Measurements from ENCODE around the gene RTKN. TPM values are rescaled to one million over a fixed set of nuclear protein-coding genes. Genes with fewer than 3 reads are reported as not detected.

The RTKN gene
- total and polyA plus RNA-seq, 2 of the 13 experiments (the other 11 are each of a cell fraction or from before 2014, with no cell fraction given), result 159 to 166 TPM

DNA sequence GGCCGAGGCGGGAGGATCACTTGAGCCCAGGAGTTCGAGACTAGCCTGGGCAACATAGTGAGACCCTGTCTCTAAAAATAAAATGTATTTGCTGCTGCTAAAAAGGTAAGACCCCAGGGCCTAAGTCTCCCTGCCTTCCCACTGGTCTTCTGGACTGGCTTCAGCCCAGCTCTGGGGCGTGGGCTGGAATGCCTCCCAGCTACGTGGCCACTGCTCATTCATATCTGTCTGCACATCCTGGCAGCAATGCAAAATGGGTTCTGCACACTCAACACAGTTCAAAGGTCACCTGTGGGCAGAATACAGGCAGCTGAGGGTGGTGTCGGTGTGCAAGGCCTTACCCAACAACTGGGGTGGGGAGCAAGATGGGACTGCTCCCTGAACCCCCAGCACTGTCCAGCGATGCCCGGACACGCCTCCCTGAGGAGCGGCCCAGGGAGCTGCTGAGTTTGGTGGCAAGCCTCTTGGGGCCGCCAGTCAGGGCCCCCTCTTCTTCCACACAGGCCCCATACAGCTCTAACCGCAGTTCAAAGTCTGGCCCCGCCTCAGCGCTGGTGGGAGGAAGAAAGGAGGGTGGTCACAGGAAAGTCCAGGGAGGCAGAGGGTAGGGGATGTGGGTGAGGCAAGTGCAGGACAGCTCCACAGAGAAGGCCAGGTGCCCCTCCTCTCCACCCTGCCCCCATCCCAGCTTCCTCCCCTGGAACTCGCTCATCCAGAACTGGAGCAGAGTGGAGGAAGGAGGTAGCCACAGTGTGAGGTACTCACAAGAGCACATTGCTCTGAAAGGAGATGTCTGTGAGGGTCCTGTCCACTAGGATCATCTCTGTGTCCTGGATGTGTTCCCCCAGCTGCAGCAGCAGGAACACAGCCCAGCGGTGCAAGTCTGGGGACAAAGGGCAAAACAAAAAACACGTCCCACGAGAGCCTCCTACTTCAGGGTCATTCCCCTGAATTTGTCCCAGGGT, 12.0 kb downstream of the RTKN start (continued):
- TF ChIP-seq, protein P1, sequence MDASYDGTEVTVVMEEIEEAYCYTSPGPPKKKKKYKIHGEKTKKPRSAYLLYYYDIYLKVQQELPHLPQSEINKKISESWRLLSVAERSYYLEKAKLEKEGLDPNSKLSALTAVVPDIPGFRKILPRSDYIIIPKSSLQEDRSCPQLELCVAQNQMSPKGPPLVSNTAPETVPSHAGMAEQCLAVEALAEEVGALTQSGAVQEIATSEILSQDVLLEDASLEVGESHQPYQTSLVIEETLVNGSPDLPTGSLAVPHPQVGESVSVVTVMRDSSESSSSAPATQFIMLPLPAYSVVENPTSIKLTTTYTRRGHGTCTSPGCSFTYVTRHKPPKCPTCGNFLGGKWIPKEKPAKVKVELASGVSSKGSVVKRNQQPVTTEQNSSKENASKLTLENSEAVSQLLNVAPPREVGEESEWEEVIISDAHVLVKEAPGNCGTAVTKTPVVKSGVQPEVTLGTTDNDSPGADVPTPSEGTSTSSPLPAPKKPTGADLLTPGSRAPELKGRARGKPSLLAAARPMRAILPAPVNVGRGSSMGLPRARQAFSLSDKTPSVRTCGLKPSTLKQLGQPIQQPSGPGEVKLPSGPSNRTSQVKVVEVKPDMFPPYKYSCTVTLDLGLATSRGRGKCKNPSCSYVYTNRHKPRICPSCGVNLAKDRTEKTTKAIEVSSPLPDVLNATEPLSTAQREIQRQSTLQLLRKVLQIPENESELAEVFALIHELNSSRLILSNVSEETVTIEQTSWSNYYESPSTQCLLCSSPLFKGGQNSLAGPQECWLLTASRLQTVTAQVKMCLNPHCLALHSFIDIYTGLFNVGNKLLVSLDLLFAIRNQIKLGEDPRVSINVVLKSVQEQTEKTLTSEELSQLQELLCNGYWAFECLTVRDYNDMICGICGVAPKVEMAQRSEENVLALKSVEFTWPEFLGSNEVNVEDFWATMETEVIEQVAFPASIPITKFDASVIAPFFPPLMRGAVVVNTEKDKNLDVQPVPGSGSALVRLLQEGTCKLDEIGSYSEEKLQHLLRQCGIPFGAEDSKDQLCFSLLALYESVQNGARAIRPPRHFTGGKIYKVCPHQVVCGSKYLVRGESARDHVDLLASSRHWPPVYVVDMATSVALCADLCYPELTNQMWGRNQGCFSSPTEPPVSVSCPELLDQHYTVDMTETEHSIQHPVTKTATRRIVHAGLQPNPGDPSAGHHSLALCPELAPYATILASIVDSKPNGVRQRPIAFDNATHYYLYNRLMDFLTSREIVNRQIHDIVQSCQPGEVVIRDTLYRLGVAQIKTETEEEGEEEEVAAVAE (CRISPR knock-in tag; IDR thresholded peaks at IDR 0.05; ENCODE audit: borderline replicate concordance), result no peak
- TF ChIP-seq, protein P2, sequence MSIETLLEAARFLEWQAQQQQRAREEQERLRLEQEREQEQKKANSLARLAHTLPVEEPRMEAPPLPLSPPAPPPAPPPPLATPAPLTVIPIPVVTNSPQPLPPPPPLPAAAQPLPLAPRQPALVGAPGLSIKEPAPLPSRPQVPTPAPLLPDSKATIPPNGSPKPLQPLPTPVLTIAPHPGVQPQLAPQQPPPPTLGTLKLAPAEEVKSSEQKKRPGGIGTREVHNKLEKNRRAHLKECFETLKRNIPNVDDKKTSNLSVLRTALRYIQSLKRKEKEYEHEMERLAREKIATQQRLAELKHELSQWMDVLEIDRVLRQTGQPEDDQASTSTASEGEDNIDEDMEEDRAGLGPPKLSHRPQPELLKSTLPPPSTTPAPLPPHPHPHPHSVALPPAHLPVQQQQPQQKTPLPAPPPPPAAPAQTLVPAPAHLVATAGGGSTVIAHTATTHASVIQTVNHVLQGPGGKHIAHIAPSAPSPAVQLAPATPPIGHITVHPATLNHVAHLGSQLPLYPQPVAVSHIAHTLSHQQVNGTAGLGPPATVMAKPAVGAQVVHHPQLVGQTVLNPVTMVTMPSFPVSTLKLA (IDR thresholded peaks at IDR 0.05), result no peak
- TF ChIP-seq, protein P3, sequence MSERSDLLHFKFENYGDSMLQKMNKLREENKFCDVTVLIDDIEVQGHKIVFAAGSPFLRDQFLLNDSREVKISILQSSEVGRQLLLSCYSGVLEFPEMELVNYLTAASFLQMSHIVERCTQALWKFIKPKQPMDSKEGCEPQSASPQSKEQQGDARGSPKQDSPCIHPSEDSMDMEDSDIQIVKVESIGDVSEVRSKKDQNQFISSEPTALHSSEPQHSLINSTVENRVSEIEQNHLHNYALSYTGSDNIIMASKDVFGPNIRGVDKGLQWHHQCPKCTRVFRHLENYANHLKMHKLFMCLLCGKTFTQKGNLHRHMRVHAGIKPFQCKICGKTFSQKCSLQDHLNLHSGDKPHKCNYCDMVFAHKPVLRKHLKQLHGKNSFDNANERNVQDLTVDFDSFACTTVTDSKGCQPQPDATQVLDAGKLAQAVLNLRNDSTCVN (CRISPR knock-in tag; IDR thresholded peaks at IDR 0.05; ENCODE audit: borderline replicate concordance), result peak; percentile 41; the same call in 1 of the 2 replicates
- TF ChIP-seq, protein P4, sequence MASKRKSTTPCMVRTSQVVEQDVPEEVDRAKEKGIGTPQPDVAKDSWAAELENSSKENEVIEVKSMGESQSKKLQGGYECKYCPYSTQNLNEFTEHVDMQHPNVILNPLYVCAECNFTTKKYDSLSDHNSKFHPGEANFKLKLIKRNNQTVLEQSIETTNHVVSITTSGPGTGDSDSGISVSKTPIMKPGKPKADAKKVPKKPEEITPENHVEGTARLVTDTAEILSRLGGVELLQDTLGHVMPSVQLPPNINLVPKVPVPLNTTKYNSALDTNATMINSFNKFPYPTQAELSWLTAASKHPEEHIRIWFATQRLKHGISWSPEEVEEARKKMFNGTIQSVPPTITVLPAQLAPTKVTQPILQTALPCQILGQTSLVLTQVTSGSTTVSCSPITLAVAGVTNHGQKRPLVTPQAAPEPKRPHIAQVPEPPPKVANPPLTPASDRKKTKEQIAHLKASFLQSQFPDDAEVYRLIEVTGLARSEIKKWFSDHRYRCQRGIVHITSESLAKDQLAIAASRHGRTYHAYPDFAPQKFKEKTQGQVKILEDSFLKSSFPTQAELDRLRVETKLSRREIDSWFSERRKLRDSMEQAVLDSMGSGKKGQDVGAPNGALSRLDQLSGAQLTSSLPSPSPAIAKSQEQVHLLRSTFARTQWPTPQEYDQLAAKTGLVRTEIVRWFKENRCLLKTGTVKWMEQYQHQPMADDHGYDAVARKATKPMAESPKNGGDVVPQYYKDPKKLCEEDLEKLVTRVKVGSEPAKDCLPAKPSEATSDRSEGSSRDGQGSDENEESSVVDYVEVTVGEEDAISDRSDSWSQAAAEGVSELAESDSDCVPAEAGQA (IDR thresholded peaks at IDR 0.05; ENCODE audit: low read depth), result peak; percentile 73
- TF ChIP-seq, protein P4 (CRISPR knock-in tag; IDR thresholded peaks at IDR 0.05; ENCODE audit: borderline replicate concordance), result no peak
- TF ChIP-seq ELF3 (CRISPR knock-in tag; IDR thresholded peaks at IDR 0.05) (peak; percentile 55; the same call in 1 of the 2 replicates), MTA1 (CRISPR knock-in tag; IDR thresholded peaks at IDR 0.05; ENCODE audit: borderline replicate concordance) (peak; percentile 98), SMAD9 (CRISPR knock-in tag; IDR thresholded peaks at IDR 0.05) (no peak; the same call in 1 of the 2 replicates), MYC (CRISPR knock-in tag; IDR thresholded peaks at IDR 0.05; ENCODE audit: borderline replicate concordance) (peak; percentile 24; the same call in 1 of the 2 replicates), HNRNPH1 (optimal IDR thresholded peaks at IDR 0.05; ENCODE audit: low read depth, low read length) (peak; percentile 69), RXRB (CRISPR knock-in tag; IDR thresholded peaks at IDR 0.05; ENCODE audit: borderline replicate concordance) (no peak; the same call in 1 of the 2 replicates), NFYB (CRISPR knock-in tag; IDR thresholded peaks at IDR 0.05) (peak; percentile 23; the same call in 1 of the 2 replicates), ZNF33B (CRISPR knock-in tag; IDR thresholded peaks at IDR 0.05) (peak; percentile 55; the same call in 1 of the 2 replicates), CEBPB (IDR thresholded peaks at IDR 0.05; ENCODE audit: borderline replicate concordance, low read depth, low read length) (0 out of 2 replicates have a peak, but pooled peaks have one; percentile 34)
